HG03521 (cell line): ENCODE results near the gene OR2T29.
"Not testable (repeated sequence)": the region's sequence is repeated elsewhere in the genome, so short reads cannot be mapped to it uniquely, and the experiment has no call there.

ENCODE experiments used
- ATAC-seq: cut with Tn5 transposase; IDR thresholded peaks from one replicate; pipeline ENCODE4 v1.9.1; 2021; ENCODE audit warnings: mild to moderate bottlenecking, moderate library complexity; ENCODE audit not compliant: unreplicated experiment

OR2T29 gene, protein sequence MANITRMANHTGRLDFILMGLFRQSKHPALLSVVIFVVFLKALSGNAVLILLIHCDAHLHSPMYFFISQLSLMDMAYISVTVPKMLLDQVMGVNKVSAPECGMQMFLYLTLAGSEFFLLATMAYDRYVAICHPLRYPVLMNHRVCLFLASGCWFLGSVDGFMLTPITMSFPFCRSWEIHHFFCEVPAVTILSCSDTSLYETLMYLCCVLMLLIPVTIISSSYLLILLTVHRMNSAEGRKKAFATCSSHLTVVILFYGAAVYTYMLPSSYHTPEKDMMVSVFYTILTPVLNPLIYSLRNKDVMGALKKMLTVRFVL

DNA sequence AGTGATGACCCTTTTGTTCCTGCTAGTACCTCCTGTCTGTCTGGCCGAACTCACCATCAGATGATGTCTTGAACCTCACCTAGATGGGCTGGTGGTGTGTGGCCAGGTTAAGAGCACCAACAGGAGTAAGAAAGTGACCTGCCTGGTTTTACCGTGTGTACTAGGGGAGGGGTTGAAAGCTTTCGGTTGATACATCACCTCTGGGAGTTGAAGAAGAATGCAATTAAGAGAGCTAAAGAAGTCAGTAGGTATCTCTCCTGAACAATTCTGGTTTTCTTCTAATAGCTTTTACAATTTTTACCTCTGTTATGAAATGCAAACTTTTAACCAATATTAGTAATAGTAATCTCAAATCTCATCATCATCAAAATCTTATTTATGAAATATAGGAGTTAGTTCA, at the start of gene OR2T29:
Gene OR2T29 (minus strand): TSS at position 101 of the 400 bp plus-strand sequence. CDS start 3,281 bp downstream, outside the sequence.
- ATAC-seq = not testable (repeated sequence)

DNA sequence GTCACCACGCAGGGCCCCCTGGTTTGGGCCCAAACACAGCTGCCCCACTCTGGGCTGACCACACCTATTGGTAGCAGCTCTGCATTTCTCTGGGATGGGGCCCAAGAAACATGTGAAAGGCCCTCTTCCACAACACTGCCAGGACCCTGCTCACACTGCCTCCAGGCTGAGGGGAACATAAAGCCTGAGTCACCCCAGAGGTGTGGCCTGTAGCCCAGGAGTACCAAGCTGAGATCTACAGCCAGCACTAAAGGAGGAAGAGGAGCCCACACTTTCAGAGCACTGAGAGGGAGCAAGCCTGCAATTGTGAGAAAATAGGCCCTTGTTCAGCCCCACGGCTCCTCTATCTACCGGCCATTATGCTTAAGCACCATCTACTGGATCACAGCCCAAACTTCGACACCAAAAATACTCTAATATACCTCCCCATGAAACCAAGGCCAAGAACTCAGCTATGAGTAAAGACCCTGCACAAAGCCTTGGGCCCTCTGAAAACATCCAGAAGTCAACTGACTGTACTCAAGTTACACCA, 49.4 kb upstream of the OR2T29 start:
- ATAC-seq = no peak

DNA sequence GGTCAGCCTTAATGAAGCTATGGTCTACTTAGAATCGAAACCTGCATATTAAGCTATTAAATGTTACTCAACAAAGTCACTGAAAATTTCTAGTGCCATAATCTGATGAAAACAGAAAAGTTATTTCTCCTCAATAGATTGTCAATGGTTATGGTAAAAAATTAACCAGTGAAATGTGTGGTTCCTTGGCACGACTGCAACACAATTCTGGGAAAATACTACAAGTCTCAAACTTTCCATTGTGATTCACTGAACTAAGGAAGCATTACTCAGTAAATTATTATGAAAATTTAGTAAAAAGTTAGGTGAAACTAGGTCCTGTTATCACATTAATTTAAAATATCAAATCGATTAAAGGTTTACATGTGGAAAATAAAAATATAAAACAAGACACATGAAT, 47.7 kb upstream of the OR2T29 start:
- no peak for ATAC-seq

DNA sequence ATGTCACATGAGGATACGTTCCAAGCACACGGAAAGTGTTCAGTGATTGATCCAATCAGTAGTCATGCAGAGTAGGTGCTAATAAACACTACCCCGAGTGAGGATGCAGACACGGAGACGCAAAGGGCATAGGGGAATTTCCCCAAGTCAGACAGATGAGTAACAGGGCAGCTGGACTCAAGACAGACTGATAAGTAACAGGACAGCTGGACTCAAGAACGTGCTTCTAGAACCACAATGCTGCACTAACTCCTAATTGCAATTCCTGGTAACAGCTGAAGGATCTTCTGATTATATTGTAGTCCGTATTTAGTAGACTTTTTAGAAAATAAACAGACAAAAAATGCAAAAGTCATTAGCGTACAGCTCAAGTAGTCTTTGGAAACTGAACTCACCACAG, 36.8 kb upstream of the OR2T29 start:
- ATAC-seq = no peak

DNA sequence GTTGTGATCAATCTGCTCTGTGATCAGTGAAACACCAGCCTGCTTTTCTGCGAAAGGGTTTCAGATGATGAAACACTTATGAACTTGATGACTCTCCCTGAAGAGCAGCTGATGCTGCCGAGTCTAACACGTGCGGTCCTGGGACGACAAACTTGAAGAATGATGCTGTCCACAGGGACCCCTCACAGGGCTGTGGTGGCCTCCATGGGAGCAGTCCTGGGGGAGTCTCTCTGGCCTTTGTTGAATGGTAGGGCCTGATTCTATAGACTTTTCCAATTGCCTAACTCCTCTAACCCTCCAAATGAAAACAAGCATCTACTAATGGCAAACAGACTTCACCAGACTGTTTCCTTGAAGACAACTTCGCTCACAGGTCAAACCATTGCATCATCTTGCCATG, 35.0 kb upstream of the OR2T29 start, which contains the start of gene OR2T10:
Gene OR2T10 (minus strand): TSS at position 112 of the 400 bp plus-strand sequence. CDS start 3,932 bp downstream, outside the sequence.
- ATAC-seq = no peak

DNA sequence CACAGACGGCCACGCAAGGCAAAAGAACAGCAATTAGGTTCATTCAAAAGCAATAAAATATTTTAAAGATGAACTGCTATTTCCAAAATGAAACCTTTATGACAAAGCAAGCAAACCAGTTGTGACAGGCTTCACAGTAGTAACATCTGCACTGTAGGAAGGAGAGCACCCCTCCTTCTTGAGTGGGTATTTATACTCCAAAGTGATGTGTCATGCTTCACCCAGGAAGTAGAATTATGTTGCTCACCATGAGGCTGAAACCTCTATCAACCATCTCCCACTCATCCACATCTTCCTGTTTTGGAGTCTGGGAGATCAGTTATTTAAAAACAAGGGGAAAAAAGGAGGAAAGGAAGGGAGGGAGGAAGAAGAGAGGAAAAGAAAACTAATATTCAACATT, 34.0 kb upstream of the OR2T29 start:
- no peak for ATAC-seq

DNA sequence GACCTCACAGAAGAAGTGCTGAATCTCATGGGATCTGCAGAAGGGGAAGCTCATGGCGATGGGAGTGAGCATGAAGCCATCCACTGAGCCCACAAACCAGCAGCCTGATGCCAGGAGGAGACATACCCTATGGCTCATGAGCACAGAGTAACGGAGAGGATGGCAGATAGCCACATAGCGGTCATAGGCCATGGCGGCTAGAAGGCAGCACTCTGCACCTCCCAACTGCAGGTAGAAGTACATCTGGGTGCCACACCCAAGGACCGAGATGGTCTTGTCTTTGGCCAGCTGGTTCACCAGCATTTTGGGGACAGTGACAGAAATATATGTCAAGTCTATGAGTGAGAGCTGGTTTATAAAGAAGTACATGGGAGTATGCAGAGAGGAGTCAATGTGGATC, 30.7 kb upstream of the OR2T29 start:
- ATAC-seq = no peak

DNA sequence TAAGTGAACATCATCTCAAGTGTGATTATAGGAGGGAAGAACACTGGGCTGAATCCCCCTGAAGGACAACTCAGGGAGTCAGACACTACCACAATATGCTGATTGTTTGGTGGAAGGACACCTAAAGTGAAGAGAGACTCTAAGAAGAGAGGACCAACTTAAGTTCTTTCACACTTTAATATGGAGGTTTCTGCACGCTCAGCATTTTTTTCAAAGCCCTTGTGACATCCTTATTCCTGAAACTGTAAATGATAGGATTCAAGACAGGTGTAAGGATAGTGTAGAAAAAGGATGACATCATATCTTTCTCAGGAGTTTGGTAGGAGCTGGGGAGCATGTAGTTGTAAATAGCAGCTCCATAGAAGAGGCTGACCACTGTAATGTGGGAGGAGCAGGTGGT, 30.1 kb upstream of the OR2T29 start:
- ATAC-seq = no peak

DNA sequence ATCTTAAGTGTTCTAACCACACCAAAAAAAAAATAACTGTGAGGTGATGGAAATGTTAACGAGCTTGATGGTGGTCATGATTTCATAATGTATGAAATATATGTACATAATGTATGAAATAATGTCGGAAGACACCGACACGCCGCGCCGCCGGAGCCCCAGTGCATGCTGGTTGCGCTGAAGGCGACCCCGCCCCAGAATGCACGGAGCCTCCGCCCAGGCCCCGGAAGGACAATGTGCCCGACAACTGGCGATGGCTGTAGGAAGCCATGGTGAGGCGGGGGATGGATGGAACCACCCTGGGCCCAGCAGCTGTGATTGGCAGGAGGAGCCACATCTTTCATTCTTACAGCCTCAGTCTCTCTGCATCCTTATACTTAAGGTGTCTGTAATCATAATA, 27.5 kb upstream of the OR2T29 start:
- no peak for ATAC-seq

DNA sequence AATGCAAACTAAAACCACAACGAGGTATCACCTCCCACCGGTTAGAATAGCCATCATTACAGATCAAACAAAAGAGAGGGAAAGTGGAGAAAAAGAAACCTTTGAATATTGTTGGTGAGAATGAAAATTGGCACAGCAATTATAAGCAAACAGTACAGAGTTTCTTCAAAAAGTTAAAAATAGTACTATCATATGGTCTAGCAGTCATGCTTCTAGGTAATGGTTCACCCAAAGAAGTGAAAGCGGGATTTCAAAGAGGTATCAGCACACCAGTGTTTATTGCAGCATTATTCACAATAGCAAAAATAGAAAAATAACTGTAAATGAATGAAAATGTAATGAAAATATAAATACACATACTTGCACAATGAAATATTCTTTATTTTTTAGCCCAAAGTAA, 26.8 kb upstream of the OR2T29 start:
- no peak for ATAC-seq

DNA sequence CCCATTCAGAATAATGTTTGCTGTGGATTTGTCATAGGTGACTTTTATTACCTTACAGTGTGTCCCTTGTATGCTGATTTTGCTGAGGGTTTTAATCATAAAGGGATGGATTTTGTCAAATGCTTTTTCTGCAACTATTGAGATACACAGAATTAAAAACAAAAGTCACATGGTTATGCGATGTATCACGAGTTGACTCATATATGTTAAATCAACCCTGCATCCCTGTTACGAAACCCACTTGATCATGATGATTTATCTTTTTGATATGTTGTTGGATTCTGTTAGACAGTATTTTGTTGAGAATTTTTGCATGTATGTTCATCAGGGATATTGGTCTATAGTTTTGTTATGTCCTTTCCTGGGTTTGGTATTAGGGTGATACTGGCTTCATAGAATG, 22.7 kb upstream of the OR2T29 start:
- ATAC-seq = no peak

DNA sequence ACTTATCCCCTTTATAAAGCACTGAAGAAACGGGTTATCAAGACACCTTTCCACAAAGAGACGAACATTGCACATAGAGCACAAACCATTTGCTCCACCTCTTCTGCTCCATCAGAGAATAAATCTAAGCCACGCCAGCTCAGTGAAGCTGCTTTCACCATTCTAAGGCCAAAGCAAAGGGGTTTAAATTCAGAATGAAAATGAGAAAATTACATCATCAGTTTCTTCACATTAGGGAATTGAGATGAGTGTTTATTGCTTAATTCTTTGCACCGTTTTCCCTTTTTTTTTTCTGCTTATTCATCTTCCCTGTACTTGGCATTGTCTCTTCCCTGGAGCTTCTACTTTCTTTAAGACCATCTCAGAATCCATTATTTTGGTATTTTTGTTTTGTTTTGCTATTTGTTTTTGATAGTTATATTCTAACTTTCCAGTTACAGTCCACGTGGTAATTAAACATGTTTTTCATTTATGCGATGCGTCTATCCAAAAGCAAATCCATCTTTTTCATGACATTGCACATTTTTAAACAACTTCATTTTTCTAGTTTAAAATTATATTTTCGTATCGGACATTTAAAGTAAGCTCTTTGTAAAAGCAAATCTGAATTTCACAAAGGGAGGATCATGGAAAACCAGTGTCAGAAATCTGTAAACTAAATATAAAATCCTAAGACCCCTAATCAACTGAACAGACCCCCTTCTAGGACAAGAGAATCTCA, 13.8 kb upstream of the OR2T29 start:
- no peak for ATAC-seq

DNA sequence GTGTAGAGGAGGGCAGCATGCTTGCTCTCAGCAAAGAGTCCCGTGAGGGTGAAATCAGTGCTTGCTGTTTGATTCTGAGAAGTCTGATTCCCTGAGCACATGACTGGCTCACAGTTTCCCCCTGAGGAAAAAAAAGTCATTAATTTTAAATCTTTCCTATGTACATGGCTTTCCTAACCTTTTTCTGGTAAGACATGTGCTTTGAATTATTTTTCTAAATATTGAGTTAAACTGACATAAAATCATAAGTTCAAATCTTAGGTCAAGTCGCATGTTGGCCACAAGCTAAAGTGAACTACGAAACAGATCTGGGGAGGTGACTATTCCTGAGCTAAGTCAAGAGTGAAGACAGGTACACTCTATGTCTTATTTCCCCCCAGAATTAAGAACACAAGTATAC, 12.1 kb upstream of the OR2T29 start, which contains the start of gene OR2T34:
Gene OR2T34 (minus strand): TSS at position 101 of the 400 bp plus-strand sequence. CDS start 0 bp downstream, at position 101.
- ATAC-seq = not testable (repeated sequence)

DNA sequence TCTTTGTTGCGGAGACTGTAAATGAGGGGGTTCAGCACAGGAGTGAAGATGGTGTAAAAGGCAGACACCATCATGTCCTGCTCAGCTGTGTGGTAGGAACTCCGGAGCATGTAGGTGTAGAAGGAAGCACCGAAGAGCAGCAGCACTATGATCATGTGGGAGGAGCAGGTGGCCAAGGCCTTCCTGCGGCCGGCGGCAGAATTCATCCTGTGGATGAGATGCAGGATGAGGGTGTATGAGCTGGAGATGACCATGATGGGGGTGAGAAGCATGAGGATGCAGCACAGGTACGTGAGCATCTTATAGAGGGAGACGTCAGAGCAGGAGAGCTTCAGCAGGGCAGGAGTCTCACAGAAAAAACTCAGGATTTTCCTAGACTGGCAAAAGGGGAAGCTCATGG, 11.3 kb upstream of the OR2T29 start:
- ATAC-seq = not testable (repeated sequence)

DNA sequence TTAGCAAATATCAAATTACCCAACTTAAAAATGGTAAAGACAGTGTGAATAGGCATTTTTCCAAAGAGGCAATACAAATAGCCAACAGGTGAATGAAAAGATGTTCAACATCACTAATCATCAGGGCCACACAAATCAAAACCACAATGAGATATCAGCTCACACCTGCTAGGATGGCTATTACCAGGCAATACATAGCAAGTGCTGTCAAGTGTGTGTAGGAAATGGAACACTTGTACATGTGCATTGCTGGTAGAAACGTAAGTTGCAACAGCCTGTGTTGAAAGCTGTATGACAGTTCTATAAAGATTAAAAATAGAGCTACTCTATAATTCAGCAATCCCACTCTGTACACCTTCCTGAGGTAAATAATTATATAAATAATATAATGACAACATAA, 9.5 kb upstream of the OR2T29 start:
- not testable (repeated sequence) for ATAC-seq

DNA sequence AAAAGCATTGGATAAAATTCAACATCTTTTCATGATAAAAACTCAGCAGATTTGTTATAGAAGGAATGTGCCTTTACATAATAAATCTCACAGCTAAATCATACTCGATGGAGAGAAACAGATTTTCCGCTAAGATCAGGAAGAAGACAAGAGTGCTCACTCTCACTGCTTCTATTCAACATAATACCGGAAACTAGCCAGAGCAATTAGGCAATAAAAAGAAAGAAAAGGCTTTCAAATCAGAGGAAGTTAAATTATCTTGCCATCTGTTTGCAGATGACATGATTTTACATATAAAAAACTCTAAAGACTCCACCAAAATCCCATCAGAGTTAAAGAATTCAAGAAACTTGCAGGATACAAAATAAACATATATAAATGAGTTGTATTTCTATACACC, 8.2 kb upstream of the OR2T29 start:
- not testable (repeated sequence) for ATAC-seq

DNA sequence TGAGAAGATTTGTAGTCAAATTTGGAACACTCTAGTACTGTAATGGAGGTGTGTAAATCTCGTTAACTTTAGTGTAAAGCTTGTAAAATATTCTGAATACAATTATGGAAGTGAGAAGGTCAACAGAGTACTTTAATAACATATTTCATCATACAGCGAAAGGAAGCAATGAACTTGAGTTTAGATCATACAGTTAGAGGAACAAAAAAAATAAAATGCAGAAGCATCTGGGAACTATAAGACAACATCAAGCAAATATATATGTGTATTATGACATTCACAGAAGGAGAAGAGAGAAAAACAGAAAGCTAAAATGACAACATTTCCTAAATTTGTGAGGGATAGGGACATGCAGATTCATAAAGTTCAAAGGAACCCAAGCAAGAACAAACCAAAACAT, 6.5 kb upstream of the OR2T29 start:
- not testable (repeated sequence) for ATAC-seq

DNA sequence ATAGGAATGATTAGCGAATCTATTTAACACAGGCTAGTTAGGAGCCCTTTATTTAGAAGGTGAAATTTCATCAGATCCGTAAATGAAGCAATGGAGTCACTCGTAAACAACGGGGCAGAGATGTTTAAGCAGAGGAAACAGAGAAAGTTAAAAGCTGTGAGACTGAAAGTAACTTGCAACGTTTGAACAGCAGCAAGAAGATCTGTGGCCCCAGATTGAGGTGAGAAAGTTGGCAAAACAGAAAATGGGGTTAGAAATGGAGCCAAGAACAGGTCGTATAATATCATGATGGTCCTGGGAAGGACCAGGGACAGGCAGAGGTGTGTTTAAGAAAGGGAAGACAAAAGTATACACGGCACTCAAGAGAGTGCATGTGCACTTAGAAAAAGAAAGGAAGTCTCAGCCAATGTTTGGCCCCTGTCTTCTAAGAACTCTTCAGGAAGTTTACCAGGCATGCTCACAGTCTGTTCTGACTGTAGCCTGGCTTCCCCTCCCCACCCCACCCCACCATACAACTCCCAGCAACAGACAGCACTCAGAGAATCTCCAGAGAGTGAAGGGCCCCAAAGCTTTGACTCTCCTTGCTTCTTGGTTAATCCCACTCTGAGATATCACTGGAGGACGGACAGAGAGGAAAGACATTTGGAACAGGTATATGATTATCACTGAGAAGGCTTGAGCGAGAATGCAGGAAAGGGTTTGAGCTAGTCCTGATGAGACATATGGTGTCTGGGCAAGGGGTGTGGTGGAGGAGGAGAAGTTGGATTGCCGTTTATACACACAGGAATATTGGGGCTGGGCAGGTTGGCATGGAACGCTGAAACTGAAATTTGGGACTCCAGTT, 3.2 kb upstream of the OR2T29 start:
- not testable (repeated sequence) for ATAC-seq

DNA sequence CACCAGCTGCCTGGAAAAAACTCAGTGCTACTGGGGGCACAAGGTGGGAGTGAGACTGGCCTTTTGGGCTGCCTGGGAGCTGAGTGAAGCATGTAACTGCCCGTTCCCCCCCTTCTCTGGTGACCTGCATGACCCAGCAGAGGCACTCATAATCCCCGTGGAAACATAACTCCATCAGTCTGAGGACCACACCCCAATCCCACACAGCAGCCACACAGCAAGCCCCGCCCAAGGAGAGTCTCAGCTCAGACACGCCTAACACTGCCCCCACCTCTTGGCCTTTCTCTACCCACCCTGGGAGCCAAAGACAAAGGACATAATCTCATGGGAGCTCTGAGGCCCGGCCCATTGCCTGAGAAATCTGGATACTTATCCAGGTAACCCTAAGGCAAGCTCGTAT, 11.5 kb downstream of the OR2T29 start:
- ATAC-seq = not testable (repeated sequence)

DNA sequence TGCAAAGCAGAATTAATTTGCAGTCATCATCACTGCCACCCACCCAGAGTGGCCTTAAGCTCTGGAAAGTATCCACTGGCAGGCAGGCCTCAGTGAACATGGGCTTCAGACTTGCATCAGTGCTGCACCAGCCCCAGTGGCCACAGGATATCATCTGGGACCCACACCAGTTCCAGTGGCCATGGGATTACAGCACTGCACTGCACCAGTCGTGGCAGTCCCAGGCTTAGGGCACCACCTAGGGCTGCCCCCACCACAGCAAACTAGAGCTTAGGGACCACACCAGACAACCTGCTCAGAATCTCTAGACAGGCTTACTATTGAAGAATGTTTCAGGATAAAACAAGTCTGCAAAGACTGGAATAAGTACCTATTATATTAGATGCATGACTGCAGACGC, 15.2 kb downstream of the OR2T29 start:
- ATAC-seq = not testable (repeated sequence)

DNA sequence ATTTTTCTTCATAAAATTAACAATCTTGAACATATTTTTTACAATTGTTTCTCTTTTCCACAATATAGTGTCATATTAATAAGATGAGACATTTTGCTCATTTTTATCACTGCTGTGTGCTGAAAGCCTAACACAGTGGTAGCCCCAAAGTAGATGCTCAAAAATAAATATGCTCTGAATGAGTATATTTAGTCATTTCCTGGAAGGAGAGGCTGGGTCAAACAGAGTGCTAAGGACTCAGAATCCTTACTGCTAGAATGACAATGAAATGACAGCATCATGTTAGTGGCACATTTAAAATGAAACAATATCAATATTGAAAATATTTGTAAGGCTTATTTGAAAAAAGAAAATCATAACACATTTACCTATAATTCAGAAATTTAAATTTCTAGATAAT, 25.1 kb downstream of the OR2T29 start:
- not testable (repeated sequence) for ATAC-seq
